ENCODE results near the gene PRSS35. TPM values are rescaled to one million over a fixed set of nuclear protein-coding genes. Genes with fewer than 3 reads are reported as not detected.

PRSS35 gene
- total RNA-seq, 1 donor from 2014 or later, result 0.06 TPM

DNA sequence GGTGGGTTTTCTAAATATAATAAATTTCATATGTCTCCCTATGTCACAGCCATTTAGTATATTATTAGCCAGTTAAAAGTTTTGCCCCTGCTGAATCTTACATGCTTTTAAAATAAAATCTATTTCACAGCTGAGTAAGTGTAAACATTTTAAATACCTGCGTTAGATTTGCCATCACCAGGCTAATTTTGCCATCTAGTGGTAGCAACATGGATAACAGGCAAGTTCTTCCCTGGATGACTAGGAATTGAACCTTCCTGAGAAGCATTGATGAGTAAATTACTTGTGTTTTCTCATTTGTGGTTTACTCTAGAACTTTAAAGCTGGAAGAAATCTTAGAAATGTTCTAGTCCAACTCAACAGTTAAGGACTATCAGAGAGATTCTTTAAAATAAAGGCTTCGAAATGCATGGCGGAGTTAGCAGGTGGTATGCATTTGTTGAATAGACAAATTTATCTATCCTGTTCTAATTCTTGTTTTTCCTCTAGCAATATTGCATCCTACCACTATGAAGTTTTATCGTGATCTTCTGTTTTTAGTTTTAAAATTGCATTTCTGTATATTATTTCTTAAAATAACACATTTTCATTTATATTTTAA is 2.6 kb downstream of the PRSS35 start:
- DNase-seq (ENCODE audit: low read depth), result peak; percentile 20
- no peak overlapping the region for H3K4me3 ChIP-seq (ENCODE audit: low read depth, low read length)
- TF ChIP-seq, protein P1, sequence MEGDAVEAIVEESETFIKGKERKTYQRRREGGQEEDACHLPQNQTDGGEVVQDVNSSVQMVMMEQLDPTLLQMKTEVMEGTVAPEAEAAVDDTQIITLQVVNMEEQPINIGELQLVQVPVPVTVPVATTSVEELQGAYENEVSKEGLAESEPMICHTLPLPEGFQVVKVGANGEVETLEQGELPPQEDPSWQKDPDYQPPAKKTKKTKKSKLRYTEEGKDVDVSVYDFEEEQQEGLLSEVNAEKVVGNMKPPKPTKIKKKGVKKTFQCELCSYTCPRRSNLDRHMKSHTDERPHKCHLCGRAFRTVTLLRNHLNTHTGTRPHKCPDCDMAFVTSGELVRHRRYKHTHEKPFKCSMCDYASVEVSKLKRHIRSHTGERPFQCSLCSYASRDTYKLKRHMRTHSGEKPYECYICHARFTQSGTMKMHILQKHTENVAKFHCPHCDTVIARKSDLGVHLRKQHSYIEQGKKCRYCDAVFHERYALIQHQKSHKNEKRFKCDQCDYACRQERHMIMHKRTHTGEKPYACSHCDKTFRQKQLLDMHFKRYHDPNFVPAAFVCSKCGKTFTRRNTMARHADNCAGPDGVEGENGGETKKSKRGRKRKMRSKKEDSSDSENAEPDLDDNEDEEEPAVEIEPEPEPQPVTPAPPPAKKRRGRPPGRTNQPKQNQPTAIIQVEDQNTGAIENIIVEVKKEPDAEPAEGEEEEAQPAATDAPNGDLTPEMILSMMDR (conservative IDR thresholded peaks at IDR 0.05; ENCODE audit: low read depth, low read length), result peak; percentile 87

DNA sequence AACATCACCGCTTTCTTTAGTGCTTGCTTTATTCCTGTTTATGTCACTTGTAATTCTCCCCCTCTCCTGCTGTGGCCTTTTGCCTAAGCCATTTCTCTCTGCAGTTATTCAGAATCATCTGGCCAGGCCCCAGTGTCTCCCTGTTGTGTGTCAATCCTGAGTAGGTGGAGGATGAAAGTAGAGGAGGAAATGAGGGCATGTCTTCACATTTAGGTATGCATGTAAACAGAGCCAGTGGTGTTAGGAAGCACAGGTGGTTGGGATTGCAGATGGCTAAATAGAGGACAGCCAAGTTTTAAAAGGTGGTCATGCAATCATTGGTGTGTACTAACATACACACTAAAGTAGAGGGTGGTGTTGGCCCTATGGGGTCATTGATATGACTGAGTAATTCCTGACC is 5.2 kb downstream of the PRSS35 start:
- TF ChIP-seq, protein P1 (conservative IDR thresholded peaks at IDR 0.05; ENCODE audit: low read depth, low read length), result no peak
- H3K4me3 ChIP-seq (ENCODE audit: low read depth, low read length), result no peak overlapping the region

DNA sequence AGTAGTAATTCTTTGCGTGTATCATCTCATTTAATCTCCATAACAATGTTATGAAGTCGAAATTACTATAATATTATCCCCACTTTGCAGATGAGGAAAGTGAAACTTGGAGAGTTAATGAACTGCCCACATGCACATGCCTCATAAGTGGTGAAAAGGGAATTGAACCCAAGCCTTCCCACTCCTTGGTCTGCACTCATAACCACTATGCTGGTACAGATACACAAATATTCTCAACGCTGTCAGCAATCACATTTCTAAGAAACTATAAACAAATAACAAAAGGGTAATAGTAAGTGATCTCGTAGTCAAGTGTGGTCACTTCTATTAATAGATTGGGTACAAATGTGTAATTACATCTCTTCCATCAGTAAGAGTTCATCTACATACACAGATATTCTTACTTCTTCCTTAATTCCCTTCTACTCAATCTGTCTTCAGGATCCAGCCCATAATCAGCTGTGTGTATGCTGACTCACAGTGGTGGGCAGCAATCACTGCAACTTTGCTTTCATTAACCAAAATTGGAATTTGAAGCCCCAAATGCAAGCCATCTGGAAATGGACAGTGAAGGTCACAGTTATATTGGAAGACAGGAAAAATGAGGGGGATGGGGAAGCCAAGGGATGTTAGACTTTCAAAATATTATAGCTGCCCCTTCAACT is 6.6 kb downstream of the PRSS35 start:
- no peak for DNase-seq (ENCODE audit: low read depth)
- no peak overlapping the region for H3K4me3 ChIP-seq (ENCODE audit: low read depth, low read length)
- TF ChIP-seq, protein P1 (conservative IDR thresholded peaks at IDR 0.05; ENCODE audit: low read depth, low read length), result peak; percentile 43

More for the DNA sequence above, 5.2 kb downstream of the PRSS35 start:
- DNase-seq (ENCODE audit: low read depth), result no peak

DNA sequence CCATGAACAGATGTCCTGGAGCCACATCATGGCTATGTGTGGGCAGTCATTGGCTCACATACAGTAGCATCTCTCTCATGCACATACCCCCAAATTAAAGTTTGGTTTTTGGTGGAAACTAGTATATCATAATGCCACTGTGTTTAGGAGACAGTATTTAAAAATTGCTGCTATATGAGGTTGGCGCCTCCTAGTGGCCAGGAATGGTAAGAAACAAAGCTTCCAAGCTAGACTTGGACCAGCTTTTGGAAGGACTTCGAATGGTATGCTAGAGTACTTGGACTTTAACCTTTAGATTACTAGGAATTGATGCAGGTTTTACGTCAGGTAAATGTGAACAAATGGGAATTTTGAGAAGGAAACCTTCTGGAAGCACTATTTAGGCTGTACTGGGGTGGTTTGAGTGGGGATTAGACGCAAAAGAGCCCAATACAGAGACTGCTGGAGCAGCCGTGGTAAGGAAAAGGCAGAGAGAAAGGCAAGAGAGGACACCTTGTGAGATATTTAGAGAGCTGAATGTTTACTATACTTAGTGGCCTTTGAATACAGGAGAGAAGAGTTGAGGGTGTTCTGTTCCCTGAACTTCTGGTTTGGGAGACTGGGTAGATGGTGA is 23.8 kb downstream of the PRSS35 start:
- H3K4me3 ChIP-seq (ENCODE audit: low read depth, low read length), result no peak overlapping the region
- DNase-seq (ENCODE audit: low read depth), result no peak
- TF ChIP-seq, protein P1 (conservative IDR thresholded peaks at IDR 0.05; ENCODE audit: low read depth, low read length), result peak; percentile 90

DNA sequence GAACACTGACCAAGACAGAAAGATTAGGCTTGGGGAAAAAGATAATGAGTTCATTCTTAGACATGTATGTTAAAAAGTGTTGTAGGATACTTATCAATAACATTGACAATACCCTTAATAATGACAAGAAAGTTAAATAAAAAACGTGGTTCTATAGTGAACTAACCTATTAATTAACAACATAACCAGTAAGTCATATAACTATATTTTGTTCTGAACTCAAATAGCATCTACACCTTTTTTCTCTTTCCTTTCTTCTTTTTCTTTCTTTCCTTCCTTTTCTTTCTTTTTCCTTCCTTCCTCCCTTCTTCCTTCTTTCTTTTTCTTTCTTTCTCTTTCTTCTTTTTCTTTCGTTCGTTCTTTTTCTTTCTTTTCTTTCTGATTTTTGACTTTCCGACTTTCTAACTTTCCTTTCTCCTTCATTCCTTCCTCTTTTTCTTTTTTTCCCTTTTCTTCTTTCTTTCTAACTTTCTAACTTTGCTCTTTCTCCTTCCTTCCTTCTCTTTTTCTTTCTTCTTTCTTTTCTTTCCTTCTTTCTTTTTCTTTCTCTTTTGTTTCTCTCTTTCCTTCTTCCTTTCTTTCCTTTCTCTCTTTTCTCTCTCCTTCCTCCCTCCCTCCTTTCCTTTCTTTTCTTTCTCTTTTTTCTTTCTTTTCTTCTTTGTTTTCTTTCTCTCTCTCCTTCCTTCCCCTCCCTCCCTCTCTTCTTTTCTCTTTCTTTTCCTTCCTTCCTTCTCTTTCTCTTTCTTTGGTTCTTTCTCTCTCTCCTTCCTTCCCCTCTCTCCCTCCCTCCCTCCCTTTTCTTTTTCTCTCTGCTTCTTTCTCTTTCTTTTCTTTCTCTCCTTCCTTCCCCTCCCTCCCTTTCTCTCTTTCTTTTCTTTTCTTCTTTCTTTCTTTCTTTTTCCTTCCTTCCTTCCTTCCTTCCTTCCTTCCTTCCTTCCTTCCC is 24.6 kb downstream of the PRSS35 start:
- TF ChIP-seq, protein P1 (conservative IDR thresholded peaks at IDR 0.05; ENCODE audit: low read depth, low read length), result no peak
- H3K4me3 ChIP-seq (ENCODE audit: low read depth, low read length), result no peak overlapping the region
- DNase-seq (ENCODE audit: low read depth), result no peak

DNA sequence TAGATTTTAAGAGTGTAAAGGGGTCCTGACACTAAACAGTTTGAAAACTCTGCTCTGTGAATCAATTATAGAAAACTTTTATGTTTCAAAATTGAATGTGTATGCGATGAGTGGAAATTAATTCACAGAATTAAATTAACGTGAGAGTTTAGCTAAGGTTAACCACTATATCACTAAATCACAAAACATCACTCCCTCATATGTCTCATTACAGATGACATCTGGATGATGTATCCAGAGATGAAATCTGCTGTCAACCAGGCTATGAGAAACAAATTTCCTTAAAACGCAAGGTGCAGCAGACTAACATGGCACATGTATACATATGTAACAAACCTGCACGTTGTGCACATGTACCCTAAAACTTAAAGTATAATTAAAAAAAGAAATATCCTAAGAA is 27.3 kb downstream of the PRSS35 start:
- TF ChIP-seq, protein P1 (conservative IDR thresholded peaks at IDR 0.05; ENCODE audit: low read depth, low read length), result no peak
- no peak overlapping the region for H3K4me3 ChIP-seq (ENCODE audit: low read depth, low read length)
- no peak for DNase-seq (ENCODE audit: low read depth)
